Upper lobe of left lung (tissue), 4 donors: Measurements from ENCODE around the gene SCAMP5.

Source experiments
- POLR2AphosphoS5 ChIP-seq, 2 donors: sonication (generic); formaldehyde crosslinking; IDR thresholded peaks; one replicate each; pipeline ENCODE4 v1.5.1; 2017; ENCODE audit warnings: antibody characterized with exemption in 2 of 2
- TF ChIP-seq, protein P1 (sequence below), 6 experiments: fragments of 450-650 bp in 4 of 6; fragments of 200-600 bp in 2 of 6; sonication (generic) in 2 of 6; IDR thresholded peaks; one replicate each; pipeline ENCODE4 v1.5.1; 2016 to 2019; ENCODE audit warnings: antibody characterized with exemption in 6 of 6

DNA sequence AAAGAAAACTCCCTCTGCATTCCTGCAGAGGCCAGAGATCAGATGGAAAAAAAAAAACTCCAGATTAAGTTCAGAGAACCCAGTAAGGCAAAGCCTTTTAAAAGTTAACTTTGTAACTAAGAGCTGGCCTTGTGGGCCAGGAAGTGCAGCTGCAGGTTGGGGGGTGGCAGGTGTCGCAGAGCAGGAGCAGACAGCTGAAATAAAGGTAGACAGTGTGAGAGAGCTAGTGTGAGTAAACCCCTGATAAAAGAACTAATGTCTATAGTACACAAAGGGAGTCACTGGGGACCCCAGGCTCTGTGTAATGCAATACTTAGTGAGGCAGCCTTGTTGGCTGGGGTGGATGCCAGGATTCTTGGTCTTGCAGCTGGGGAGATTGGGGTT, 70.1 kb downstream of the SCAMP5 start:
- TF ChIP-seq, protein P1, sequence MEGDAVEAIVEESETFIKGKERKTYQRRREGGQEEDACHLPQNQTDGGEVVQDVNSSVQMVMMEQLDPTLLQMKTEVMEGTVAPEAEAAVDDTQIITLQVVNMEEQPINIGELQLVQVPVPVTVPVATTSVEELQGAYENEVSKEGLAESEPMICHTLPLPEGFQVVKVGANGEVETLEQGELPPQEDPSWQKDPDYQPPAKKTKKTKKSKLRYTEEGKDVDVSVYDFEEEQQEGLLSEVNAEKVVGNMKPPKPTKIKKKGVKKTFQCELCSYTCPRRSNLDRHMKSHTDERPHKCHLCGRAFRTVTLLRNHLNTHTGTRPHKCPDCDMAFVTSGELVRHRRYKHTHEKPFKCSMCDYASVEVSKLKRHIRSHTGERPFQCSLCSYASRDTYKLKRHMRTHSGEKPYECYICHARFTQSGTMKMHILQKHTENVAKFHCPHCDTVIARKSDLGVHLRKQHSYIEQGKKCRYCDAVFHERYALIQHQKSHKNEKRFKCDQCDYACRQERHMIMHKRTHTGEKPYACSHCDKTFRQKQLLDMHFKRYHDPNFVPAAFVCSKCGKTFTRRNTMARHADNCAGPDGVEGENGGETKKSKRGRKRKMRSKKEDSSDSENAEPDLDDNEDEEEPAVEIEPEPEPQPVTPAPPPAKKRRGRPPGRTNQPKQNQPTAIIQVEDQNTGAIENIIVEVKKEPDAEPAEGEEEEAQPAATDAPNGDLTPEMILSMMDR (IDR thresholded peaks at IDR 0.05) = no peak
- no peak for TF ChIP-seq POLR2AphosphoS5 (IDR thresholded peaks at IDR 0.05)
